Fibroblast of villous mesenchyme (primary cell): Measurements from ENCODE around the gene HMX3. TPM values are rescaled to one million over a fixed set of nuclear protein-coding genes. Genes with fewer than 3 reads are reported as not detected.

ENCODE experiments used
- DNase-seq: peaks from one replicate; pipeline ENCODE4 v3.0.0-alpha.2; 2010; ENCODE audit warnings: low read depth
- H3K4me3 ChIP-seq: 2 replicates; pipeline ENCODE4 v1.5.1; 2011; ENCODE audit warnings: low read depth, mild to moderate bottlenecking, low read length
- total RNA-seq: library from RNA; depleted of rRNA; stranded (reverse); fragments of >200 nt; gene quantifications from 2 replicates; pipeline ENCODE4 v1.2.3, GENCODE V29; 2012
- TF ChIP-seq, protein P1 (sequence below): IDR thresholded peaks from 2 replicates; pipeline ENCODE4 v1.5.1; 2012; ENCODE audit warnings: low read depth, mild to moderate bottlenecking, low read length; ENCODE audit not compliant: insufficient read depth

Gene HMX3
- total RNA-seq, 1 donor = not detected

DNA sequence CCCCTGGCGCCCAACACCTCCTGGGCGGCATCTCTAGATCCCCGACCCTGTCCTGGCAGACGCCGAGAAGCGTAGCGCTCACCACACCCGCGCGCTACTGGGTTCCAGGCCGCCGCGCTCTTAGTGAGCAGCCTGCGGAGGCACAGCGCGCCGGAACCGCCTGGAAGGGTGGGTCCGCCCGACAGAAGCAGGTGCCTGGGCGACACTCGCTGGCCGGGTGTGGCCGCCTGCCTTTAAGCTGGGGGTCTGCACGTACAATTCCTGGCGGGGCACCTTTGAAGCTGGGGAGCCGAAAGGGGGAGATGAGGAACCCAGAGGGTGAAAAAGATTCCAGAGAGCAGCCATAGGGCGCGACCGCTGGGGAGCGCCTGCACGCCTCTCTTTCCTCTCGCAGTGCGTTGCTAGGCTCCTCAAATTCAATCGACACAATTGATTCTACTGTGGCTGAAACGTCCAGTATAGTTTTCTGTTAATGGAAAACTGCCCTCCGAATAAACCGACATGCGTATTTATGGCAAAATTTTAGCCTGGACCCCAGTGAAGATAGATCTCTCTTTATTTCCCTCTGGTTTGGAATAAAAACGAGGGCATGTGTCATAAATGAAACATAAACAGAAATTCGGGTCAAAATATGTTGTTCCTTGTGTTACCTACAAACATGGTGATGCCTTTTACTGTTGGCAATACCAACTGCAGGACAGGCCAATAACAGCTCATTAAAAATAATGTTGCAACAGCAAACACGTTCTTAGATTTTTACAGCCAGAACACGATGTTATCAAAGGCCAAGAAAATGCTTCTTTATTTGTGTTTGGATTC is 4.6 kb downstream of the HMX3 start:
- no peak overlapping the region for H3K4me3 ChIP-seq
- TF ChIP-seq, protein P1, sequence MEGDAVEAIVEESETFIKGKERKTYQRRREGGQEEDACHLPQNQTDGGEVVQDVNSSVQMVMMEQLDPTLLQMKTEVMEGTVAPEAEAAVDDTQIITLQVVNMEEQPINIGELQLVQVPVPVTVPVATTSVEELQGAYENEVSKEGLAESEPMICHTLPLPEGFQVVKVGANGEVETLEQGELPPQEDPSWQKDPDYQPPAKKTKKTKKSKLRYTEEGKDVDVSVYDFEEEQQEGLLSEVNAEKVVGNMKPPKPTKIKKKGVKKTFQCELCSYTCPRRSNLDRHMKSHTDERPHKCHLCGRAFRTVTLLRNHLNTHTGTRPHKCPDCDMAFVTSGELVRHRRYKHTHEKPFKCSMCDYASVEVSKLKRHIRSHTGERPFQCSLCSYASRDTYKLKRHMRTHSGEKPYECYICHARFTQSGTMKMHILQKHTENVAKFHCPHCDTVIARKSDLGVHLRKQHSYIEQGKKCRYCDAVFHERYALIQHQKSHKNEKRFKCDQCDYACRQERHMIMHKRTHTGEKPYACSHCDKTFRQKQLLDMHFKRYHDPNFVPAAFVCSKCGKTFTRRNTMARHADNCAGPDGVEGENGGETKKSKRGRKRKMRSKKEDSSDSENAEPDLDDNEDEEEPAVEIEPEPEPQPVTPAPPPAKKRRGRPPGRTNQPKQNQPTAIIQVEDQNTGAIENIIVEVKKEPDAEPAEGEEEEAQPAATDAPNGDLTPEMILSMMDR = no peak
- no peak for DNase-seq

DNA sequence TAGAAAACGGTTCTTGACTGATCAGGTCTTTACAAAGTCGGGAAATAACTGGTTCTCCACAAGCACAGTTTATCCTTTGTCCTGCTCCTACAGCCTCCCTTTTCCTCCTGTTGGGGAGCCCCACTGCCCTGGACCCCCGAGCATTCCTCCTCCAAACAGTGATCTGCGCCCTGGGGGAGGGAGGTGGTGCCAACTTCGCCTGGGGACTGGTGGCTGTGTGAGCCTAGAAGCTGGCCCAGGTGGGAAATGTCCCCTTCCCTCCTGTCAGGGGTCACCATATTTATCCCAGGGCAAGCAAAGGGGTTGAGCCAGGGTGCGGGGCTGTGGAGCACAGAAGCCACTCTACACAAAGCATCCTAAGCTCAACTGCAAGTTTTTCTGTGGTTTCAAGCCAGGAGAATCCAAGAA is 5.2 kb downstream of the HMX3 start:
- H3K4me3 ChIP-seq = no peak overlapping the region
- DNase-seq = no peak
- TF ChIP-seq, protein P1 = no peak

DNA sequence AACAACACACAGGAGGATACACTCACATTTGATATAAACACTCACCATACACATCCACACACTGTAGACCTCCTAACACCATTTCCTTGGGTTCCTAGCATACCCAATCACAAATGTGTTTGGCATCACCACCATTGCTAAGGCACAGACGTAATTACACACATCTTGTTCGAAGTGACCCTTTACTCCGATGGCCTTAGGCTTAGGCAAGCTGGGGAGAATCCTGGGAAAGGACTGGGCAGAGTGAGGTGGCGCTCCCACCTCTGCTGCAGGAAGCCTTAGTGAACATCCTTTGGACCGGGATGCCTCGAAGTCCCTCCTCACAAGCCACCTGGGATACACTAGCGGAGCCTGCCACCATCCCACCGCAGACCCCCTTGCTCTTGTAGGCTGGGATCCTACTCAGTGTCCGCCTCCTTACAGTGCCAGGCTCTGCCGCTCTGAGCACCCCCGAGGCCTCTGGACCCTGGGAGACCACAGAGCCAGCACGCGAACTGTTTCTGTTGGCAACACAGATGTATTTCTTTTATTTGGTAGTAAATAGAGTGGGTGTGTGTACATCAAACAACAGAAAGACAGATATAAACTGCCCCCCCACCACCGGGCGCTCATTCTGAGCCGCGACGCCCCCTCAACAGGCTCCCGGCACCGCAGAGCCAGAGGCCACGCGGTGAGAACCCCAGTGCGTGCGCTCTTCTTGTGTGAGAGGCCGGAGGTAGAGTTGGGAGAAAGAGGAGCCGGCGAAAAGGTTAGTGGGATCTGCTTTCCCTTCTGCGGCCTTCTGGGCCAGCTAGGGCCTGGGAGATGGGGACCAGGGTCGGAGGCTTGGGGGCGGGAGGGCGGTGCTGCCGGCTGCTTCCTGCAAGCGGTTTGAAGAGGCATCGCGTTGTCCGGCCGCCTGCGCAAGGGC is 6.3 kb downstream of the HMX3 start:
- TF ChIP-seq, protein P1 = no peak
- H3K4me3 ChIP-seq = no peak overlapping the region
- DNase-seq = no peak

DNA sequence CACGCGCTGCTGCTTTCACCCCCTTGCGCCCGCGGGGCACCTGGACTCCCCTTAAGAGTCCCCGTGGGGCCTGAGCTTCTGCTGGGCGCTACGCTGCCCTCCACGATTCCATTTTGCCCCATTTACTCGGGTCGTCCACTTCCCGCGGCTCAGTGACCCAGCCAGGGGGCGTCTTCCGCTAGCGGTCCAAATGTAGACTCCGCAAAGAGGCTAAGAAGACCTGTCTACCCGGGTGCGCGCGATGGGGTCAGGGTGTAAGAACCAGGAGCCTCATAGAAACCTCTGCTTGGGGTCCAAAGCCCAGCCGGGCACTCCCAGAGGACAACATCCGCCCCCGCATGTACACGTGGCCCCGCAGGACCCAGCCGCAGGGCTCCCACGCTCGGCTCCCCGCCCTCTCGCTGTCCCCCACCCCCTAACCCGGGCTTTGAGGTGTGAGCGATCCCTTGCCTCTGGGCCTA is 7.0 kb downstream of the HMX3 start:
- no peak for DNase-seq
- no peak overlapping the region for H3K4me3 ChIP-seq
- TF ChIP-seq, protein P1 = no peak

DNA sequence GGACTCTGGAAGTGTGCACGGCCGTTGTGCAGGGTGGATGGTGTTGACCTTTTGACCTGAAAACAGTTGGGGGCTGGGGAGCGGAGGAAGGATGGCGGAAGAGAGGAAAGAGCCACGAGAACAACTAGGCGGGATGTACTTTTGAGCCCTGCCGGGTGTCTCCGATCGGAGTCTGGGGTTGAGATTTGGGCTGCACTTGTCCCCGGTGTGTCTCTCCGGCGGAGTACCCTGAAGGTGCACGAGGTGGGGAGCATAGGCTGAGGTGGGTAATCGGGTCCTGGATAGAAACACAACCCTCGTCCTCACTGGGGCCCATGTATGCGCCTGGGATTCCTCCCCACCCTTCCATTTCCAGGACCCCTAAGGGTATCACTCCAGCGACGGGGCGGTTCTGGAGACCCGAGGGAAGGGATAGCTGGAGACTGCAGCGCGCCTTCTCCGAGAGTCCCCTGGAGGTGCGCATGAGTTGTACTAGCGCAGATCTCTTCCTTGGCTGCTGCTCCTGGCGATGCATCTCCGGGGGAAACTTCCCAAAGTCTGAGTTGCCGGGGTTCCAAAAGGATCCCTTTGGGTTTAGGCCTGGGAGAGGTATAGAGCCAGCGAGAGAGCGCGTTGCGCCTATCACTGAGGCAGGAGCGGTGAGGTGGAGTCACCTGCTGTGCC is 7.5 kb downstream of the HMX3 start:
- DNase-seq = no peak
- H3K4me3 ChIP-seq = no peak overlapping the region
- TF ChIP-seq, protein P1 = no peak

DNA sequence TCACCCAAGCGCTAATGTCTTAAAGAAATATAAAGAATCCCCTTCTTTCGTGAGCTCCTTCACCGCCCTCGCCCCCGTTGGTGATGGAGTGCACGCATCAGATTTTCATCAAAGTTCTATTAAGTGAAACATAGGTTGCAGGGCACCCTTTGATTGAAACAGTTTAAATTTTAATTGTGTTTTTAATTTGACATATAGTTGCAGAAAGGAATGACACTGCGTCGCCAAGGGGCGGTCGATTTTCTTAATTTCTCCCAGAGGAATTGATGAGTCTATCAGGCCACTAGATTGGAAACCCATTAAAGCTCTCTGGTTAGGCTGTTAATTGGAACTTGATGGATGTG is 8.0 kb downstream of the HMX3 start:
- TF ChIP-seq, protein P1 = no peak

More for the DNA sequence above, 8.0 kb downstream of the HMX3 start:
- H3K4me3 ChIP-seq = no peak overlapping the region
- no peak for DNase-seq
